UCSD-AML1 (cell line): Measurements from ENCODE around the gene TTC9.
"Not testable (repeated sequence)": the region's sequence is repeated elsewhere in the genome, so short reads cannot be mapped to it uniquely, and the experiment has no call there.

Experiments
- DNase-seq: peaks from one replicate; lab custom pipeline; 2025; ENCODE audit not compliant: unreplicated experiment; lab: John Stamatoyannopoulos, UW

The TTC9 gene

DNA sequence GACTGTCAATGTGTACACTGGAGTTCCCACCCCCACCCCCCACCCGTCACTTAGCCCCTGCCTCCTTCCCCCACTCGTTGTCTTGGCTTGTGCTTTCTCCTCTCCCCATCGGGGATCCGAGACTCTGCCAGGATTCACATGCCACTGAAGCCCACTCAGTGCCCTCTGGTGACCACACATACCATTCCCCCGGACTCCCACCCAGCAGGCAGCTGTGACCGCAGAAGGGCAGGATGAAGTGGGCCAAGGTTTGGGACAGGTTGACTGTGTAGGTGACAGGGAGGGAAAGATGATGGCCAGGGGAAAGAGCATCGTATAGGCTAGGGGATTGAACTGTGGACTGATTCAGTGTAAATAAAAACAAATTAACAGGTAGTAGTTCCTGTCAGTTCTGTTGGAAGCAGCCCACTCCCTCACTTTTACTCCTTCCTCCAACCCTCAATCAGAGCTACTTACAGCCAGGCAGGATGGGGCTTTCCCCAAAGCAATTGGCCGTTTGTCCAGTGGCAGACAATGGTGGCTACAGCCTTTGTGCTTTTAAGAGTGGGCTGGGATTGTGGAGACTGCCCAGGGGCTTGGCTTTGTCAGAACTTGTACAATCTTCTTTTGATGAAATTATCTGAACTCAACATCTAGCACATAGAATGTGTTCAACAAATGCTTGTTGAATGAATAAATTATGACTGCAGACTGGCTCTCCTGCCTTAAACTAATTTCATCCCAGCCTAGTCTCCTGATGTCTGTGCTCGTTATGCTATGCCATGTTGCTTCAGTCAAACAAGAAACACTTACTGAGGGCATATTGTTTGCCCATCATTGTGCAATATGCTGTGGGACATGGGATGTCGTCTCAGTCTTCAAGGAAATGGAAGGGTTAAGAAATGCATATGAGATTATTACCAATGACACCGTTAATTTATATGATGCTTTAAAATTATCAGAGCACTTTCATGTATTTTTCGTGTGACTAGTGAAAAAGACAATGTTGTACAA lies 30.2 kb downstream of the TTC9 start:
- no peak for DNase-seq

DNA sequence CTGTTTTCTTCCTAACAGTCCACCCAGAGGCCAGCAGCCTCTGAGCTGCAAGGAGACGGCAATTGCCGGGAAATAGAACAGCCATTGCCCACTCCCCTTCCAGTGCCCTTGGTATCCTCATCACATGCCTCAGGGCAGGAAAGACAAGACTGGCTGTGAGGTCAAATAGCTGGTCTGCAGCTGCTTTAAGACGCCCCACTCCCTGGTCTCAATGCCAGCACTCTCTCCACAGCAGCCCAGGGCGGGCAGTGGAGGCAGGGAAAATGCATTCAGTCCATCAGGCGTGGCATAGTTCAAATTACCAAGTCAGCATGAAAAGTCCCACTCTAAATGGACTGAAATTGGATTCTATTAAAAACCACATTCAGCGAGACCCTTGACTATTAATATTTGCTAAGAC lies 35.6 kb downstream of the TTC9 start:
- no peak for DNase-seq

DNA sequence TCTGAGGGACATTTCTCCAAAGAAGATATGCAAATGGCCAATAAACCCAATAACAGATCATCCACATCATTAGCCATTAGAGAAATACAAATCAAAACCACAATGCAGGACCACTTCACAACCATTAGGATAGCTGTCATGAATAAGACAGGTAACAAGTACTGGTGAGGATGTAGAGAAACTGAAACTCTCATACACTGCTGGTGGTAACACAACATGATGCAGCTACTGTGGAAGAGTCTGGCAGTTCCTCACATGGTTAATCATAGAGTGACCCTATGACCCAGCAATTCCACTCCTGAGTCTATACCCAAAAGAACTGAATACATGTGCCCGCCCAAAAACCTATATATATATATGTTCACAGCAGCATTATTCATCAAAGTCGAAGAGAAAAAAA lies 39.0 kb downstream of the TTC9 start:
- no peak for DNase-seq

DNA sequence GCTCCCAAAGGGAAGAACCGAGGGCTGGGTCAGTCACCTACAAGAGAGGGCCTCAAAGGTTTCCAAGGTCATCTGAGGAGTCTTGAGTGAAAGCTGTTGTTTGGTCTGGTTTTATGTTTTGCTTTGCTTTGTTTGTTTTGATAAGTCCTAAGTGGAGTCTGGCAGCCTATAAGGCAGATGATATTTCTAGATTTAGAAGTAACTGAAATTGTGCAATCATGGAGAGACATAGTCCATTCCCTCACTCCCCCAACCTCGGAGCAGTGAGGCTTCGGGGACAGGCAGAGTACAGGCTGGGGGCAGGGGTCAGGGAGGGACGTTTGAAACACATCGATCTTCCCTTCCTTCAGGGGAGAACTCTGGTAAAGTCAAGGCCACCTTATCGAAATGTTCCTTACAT lies 42.3 kb downstream of the TTC9 start:
- DNase-seq, result no peak

DNA sequence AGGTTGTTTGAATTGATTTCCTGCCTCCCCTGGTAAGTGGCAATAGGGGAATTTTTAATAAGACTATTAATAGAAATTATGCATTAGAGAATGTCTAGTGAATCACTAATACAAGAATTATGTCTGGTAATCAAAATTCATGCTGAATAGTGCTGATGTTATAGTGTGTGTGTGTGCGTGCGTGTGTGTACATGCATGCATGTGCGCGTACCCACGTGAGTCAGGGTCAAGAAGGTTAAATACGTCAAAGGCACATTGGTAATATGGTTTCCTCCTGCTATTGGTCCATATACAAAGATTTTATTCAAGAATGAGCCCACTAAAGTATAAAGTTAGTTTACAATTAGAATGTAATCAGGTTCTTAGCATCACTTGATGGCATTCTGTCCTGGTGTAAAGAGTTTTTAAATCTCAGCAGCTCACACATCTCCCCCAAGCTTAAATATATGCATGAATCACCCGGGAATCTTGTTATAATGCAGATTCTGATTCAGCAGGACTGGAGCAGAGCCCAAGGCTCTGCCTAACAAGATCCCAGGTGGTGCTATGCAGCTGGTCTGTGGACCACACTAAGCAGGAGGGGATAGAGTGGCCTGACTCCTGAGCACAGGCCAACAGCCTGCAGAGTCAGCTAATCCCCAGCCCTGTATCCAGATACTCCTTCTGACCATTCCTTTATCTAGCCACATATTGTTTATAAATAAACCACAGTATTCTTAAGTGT lies 43.9 kb downstream of the TTC9 start:
- DNase-seq, result no peak

DNA sequence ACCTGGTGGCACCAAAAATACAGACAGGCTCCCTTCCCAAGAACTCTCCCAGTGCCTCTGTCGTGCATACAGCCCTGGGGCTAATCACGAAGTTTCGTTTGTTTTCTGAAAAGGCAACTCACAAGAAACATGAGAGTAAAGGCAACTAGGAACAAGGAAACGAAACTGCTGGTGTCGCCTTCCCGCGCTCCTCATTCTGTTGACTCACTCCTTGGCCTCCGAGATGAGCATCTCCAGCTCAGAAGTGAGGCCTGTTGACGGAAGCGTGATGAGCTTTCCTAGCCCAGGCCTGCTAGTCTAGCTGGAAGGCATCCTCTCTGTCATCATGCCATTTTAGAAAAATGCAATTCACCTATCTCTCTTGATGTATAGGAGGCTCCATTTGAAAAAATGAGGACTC lies 50.5 kb downstream of the TTC9 start:
- no peak for DNase-seq

DNA sequence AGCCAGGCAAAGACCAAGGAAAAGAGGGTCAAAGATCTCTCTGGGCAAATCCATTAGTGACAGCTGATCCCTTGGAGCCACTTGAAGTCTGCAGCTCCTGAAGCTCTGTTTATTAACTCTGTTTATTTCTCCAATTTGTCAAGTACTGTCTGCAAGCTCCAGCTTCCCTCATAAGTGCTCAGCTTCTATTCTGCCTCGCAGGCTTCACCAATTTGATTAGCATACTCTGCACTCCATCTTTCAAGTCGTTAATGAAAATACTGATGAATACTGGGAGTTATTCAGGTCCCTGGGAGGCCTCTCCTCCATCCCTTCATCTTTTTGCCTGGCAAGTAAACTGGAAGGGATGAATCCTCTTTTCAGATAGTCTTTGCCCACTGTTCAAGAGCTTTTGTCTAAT lies 54.3 kb downstream of the TTC9 start:
- DNase-seq, result no peak

DNA sequence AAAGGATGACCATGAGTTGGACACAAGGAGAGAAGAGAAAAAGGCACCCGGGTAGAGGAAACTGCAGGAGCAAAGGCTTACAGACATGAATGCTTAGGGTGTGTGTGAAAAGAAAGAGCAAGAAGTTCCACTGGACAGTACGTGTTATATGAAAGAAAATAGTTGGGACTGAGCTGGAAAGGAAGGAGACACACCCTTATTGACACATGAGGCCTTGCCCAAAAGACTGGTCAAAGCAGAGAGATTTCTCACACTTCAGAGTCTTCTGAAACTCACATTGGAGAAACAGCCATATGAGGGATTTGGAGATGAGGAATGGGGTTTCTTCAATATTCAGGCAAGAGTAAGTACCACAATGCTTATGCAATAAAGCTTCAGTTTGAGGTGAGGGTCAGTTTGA lies 56.0 kb downstream of the TTC9 start:
- no peak for DNase-seq

DNA sequence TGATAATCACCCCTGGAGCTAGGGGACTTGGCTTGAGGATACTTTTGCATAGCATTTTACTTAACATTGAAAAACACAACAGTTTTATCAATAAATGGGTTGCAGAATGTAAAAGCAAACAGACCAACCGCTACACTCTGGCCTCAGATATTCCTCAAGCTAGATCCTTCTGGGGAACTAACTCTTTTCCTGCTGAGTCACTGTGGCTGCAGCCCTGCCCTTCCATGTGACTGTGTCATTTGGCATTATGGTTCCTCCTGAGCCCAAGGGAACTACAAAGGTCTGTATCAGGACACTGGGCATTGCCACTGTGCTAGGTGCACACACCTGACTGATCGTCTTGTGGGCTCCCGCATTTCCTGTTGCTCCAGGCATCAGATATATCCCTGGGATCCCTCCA lies 56.6 kb downstream of the TTC9 start:
- peak; percentile 64 for DNase-seq

DNA sequence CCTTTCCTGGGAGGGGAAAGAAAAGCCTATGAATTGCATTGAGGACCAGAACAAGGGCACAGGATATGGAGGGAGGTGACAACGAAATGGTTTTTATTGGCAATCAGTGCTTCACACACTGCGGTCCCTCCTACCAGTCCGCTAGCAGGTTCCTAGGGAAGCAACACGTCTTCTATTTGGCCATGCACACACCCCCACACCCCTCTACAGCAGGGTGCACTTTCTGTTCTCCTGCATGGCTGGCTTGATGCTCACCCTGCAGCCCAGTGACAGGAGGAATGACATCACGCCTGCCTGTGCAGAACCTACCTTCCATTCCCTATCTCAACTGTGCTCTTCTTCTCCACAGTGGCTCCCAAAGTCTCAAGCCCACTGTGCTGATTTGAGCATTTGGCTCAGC lies 57.9 kb downstream of the TTC9 start:
- DNase-seq, result no peak

DNA sequence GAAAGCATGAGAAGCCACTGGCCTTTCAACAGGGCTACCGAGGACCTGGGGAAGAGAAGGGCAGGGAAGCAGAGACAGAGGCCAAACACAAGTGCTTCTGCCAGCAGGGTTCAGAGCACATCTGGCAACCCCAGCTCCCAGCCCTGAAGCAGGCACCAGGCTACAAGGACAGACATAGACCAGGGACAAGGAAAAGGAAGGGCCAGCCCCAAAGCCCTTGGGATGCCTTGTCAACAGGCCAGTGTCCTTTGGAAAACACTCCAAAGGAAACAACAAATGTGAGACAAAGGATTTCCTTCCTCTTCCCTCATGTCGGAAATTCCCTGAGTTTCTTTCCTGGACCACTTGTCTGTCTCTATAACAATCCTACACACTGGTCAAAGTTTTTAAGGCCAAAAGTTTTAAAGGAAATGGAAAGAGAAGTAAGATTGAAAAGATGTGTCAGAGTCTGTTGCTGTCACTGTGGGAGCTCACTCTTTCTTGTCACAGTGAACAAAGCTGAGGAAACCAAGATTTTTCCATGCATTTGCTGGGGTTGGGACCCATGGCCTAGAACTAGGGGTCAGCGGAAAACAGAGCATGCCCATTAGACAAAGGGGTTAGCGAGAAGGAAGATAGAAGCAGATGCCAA lies 59.4 kb downstream of the TTC9 start:
- no peak for DNase-seq

DNA sequence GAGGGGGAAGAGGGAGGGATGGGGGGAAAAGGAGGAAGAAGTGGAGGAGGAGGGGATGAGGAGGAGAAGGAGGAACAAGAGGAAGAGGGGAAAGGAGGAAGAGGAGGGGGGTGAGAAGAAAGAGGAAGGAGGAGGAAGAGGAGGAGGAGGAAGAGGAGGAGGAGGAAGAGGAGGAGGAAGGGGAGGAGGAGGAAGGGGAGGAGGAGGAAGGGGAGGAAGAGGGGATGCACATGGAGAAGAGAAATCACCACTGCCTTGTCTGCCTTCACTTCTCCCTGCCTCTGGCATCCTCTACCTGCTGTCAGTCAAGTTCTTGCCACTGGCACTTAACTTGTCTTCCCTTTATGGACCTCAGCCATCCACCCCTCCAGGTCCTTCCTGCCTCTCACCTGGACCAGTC lies 59.9 kb downstream of the TTC9 start:
- no peak for DNase-seq

DNA sequence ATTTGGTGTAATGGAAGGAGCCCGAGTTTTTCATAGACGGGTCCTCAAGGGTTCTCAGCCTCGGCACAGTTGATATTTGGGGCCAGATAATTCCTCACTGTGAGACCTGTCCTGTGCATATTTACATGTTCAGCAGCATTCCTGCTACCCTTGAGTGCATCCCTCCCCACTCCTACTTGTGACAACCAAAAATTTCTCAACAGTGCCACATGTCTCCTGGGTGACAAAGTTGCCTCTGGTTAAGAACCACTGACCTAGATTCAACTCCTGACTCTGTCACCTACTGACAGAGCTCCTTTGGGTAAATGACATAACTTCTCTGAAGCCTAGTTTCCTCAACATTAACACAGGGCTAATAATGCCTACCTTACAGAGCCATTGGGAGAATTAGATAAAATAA lies 60.4 kb downstream of the TTC9 start:
- no peak for DNase-seq

DNA sequence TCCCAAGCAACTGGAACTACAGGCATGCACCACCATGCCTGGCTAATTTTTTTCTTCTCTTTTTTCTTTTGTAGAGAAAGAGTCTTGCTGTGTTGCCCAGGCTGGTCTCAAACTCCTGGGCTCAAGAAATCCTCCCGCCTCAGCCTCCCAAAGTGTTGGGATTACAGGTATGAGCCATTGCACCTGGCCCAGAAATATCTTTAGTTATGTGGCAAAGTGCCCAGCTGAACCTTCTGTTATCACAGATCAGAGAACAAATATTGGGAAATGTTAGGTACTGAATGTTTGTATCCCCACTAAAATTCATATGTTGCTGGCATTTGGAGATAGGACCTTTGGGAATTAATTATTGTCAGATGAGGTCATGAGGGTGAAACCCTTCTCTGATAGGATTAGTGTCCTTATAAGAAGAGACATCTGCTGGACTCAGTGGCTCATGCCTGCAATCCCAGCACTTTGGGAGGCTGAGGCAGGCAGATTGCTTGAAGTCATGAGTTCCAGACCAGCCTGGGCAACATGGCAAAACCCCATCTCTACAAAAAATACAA lies 62.0 kb downstream of the TTC9 start:
- not testable (repeated sequence) for DNase-seq

DNA sequence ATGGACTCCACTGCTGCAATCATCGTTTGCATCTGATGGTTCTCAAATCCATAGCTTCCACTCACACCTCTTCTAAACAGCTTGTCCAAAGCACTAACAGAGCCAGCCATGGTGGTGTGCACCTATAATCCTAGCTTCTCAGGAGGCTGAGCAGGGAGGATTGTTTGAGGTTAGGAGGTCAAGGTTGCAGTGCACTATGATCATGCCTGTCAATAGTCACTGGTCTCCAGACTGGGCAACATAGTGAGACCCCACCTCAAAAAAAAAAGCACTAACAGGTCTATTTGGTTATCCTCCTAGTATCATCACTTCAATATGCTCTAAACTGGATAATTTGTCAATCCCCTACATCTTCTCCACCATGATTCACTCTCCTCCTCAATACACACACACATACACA lies 63.2 kb downstream of the TTC9 start:
- no peak for DNase-seq

DNA sequence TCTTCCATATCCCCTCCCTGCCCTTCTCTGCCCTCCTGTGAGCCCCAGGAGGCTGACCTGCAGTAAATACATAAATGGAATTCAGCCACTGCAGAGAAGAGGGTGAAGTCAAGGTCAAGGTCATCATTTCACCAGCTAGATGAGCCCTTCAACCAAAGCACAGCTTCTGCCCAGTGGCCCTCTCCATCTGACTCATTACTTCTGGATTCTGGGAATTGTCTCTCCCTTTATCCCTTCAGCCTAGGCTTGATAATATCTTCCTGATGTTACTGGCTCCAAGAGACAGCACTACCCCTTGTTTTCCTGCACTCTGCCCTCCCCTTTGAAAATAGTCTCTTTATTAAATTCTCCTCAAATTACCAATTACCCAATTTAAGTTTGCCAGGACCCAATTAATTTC lies 64.5 kb downstream of the TTC9 start:
- no peak for DNase-seq

DNA sequence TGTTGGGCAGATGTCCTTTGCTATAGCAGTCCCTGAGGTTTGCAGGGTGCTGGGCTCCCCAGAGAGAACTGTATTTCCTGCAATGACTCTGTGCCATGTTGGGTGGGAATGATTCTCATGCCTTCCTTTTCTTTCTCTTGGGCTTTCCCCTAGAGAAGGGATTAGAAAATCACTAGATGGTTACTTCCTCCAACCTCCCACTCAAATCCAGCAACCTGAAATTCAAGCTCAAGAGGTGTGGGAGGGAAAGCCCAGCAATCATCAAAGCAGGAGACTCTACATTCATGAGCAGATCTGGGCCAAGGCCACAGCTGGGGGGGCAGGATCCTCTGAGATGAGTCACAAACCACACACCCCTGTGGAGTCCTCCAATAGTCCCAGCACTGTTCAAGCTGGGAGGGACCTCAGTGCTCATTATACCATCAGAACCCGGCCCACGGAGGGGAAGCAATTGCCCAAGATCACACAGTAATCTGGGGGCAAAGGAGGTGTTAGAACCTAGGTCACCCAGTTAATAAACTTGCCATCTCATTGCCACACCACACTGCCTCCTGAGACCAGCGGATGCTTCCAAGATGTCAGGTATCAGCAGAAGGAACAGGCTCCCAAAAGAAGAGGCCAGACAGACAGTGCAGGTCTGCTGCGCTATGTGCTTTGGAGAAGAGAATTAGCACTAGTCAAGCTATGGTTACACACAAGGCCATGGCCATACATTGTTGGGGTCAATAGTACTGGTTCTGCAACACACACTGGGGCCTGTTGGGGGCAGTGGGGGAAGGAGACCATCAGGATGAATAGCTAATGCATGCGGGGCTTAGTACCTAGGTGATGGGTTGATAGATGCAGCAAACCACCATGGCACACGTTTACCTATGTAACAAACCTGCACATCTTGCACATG lies 65.7 kb downstream of the TTC9 start:
- no peak for DNase-seq

DNA sequence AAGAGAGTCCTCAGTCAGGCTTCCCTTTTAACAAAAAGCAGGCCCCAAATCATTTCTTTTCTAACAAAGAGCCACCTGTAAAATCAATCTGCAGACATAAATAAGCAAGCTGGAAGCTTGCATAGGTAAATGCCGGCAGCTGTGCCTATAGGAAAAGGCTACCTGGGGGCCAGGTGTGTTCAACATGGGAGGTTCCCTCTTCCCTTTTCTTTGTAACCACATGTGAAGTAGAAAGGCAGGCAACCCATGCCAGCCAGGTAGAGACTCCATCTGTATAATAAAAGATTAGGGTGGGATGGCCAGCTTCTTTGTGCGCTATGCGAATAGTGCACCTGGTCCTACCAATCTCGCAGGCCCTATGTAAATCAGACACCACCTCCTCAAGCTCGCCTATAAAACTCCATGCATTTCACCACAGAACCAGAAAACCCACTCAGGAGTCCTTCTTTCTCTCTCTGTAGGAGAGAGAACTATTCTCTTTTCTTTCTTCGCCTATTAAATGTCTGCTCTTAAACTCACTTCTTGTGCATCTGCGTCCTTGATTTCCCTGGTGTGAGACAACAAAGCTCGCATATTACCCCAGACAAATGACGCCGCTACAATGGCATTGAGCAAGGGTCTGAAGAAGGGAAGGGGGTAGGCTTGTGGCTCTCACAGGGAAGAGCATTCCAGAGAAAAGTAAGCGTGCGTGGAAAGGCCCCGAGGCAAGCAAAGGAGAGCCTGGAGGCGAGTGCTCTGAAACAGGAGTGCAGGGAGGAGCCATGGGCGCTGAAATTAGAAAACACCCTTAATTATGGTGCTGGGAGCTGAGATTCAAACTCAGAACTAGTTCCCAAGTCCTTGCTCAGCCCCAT lies 67.2 kb downstream of the TTC9 start:
- DNase-seq, result no peak

DNA sequence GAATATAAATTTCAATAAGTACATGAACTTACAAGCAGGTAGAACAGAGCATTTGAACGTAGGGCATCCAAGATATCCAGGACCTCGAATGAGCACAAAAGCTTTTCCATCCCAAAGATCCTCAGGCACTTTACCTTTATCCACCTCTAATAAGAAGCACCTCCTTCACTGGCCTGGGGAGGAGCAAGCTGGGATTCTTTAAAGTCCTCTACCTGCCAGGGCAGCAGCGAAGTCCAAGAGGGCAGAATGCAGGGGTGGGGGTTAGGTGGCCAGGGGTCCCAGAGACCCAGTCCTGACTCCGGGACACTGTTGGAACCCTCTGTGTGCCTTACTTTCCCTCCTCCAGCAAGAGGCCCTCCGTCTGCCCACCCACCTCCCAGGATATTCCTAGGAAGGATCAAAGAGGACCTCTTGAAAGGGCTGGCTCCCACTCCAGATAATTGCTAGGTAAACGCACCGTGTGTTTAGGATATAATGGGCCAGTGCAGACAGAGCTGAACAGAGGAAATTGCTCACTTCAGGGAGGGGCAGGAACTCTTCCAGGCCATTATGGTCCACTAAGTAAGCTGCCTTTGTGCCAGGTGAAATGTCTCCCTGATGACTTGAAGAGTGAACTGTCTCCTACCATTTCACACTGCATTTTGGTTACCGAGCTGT lies 68.1 kb downstream of the TTC9 start:
- DNase-seq, result no peak
